Measurements from ENCODE around the gene GMDS. TPM values are rescaled to one million over a fixed set of nuclear protein-coding genes. Genes with fewer than 3 reads are reported as not detected.

The GMDS gene
- total and polyA plus RNA-seq, 2 of the 13 experiments (the other 11 are each of a cell fraction or from before 2014, with no cell fraction given) = 64.4 to 112 TPM

- no peak for TF ChIP-seq E2F2 (CRISPR knock-in tag; IDR thresholded peaks at IDR 0.05; ENCODE audit: borderline replicate concordance)
- TF ChIP-seq CCDC6 (CRISPR knock-in tag; IDR thresholded peaks at IDR 0.05) = no peak
- no peak for TF ChIP-seq ZNF597 (CRISPR knock-in tag; IDR thresholded peaks at IDR 0.05)
- no peak for TF ChIP-seq SIX1 (CRISPR knock-in tag; IDR thresholded peaks at IDR 0.05; ENCODE audit: borderline replicate concordance)
- no peak for TF ChIP-seq ZNF713 (CRISPR knock-in tag; IDR thresholded peaks at IDR 0.05)
- TF ChIP-seq MZF1 (CRISPR knock-in tag; IDR thresholded peaks at IDR 0.05; ENCODE audit: borderline replicate concordance) = no peak
- TF ChIP-seq TSC22D2 (CRISPR knock-in tag; IDR thresholded peaks at IDR 0.05; ENCODE audit: borderline replicate concordance) = no peak
- TF ChIP-seq RCOR2 (CRISPR knock-in tag; IDR thresholded peaks at IDR 0.05) = no peak
These were observed 487.2 kb downstream of the GMDS start (continued) for GRCh38 chr6:1758076-1758679.

GRCh38 chr6:1757131-1757530 lies 488.3 kb downstream of the GMDS start:
- in situ Hi-C loops (cut with HindIII; ENCODE audit: extremely low pct_ligation_motif_present, low pct_unique_long_range_greater_than_20kb) (no loop called here), intact Hi-C loops (cut with micrococcal nuclease; ENCODE audit: unreplicated experiment) (no loop called here)
- Histone ChIP-seq H3K36me3 (replicated peaks in 1 of 2; ENCODE audit: control insufficient read depth in 1 of 2, insufficient read depth in 2 of 2, low read length in 2 of 2) (peaks cover 5 to 9% of the 10 kb centered on the region in 2 experiments), H3K4me1 (ENCODE audit: insufficient read depth, low read length) (peaks cover 14% of the 10 kb centered on the region), H3K27me3 (ENCODE audit: control insufficient read depth in 1 of 2, insufficient read depth in 2 of 2, low read length in 2 of 2) (no peaks in the 10 kb centered on the region), H3K9me3 (ENCODE audit: low read length) (no peaks in the 10 kb centered on the region), H3K27ac (ENCODE audit: extremely low read length, insufficient read depth, low read length) (no peak overlapping the region), H3K79me2 (ENCODE audit: insufficient read depth, low read length) (no peaks in the 10 kb centered on the region), H2AFZ (ENCODE audit: low read length) (no peak overlapping the region), H3K9ac (ENCODE audit: insufficient read depth, low read depth, low read length) (no peak overlapping the region), H4K20me1 (ENCODE audit: insufficient read depth, low read length) (no peaks in the 10 kb centered on the region), H3K4me3 (replicated peaks in 1 of 3; ENCODE audit: insufficient read depth in 1 of 3, low read depth in 2 of 3, low read length in 3 of 3) (no peak overlapping the region), H3K4me2 (ENCODE audit: low read depth, low read length) (no peak overlapping the region)
- DNase-seq (ENCODE audit: low spot score) (no peak), ATAC-seq (no peak), FAIRE-seq (no peak)
- ChIA-PET POLR2A (no interaction called here), CTCF (ENCODE audit: low intra/inter-chr PET ratio, low total read pairs) (no interaction called here)
- BruUV-seq (replicated peaks) = no TSS peak
- WGBS (ENCODE audit: low lambda C conversion rate) = 97% methylated on average over 8 of the region's 8 CpGs
- no peak for TF ChIP-seq SP2 (CRISPR knock-in tag; IDR thresholded peaks at IDR 0.05)
- TF ChIP-seq RXRA (CRISPR knock-in tag; IDR thresholded peaks at IDR 0.05) = no peak
- TF ChIP-seq ZFP37 (CRISPR knock-in tag; IDR thresholded peaks at IDR 0.05; ENCODE audit: borderline replicate concordance) = no peak
- no peak for TF ChIP-seq ATAD3A (CRISPR knock-in tag; IDR thresholded peaks at IDR 0.05)
- TF ChIP-seq ELF1 (CRISPR knock-in tag; IDR thresholded peaks at IDR 0.05) = no peak
- no peak for TF ChIP-seq PHF20 (CRISPR knock-in tag; IDR thresholded peaks at IDR 0.05)
- no peak for TF ChIP-seq ZNF205 (CRISPR knock-in tag; IDR thresholded peaks at IDR 0.05)
- no peak for TF ChIP-seq NR2F1 (CRISPR knock-in tag; IDR thresholded peaks at IDR 0.05)
- TF ChIP-seq DPF2 (CRISPR knock-in tag; IDR thresholded peaks at IDR 0.05; ENCODE audit: borderline replicate concordance, low read depth) = no peak
- no peak for TF ChIP-seq EED (CRISPR knock-in tag; IDR thresholded peaks at IDR 0.05)
- TF ChIP-seq MAZ (IDR thresholded peaks at IDR 0.05; ENCODE audit: borderline replicate concordance, low read depth, low read length) = no peak
- no peak for TF ChIP-seq MAZ (CRISPR knock-in tag; IDR thresholded peaks at IDR 0.05; ENCODE audit: low read depth)
- TF ChIP-seq ZNF160 (CRISPR knock-in tag; IDR thresholded peaks at IDR 0.05) = no peak
- no peak for TF ChIP-seq ZNF512 (CRISPR knock-in tag; IDR thresholded peaks at IDR 0.05)
